GM23338 (cell line): ENCODE data around the gene IGSF5. TPM values are rescaled to one million over a fixed set of nuclear protein-coding genes. Genes with fewer than 3 reads are reported as not detected.

Experiments used
- ATAC-seq: fragments of 200-7000 bp; cut with Tn5 transposase; 3 replicates; pipeline ENCODE4 v1.9.1; 2020
- DNase-seq: peaks from one replicate; pipeline ENCODE4 v3.0.0-alpha.2; 2015; ENCODE audit warnings: low spot score
- H2AFZ ChIP-seq: fragments of 200-600 bp; sonication (generic); 2 replicates; pipeline ENCODE4 v1.8.0; 2016; ENCODE audit warnings: antibody characterized with exemption, mild to moderate bottlenecking, moderate library complexity
- H3F3A ChIP-seq: fragments of 200-600 bp; sonication (generic); replicated peaks from 2 replicates; pipeline ENCODE4 v1.8.0; 2017; ENCODE audit warnings: antibody characterized with exemption, mixed run types, low read depth
- H3K27ac ChIP-seq: fragments of 200-600 bp; sonication (generic); 2 replicates; pipeline ENCODE4 v1.6.1; 2016; ENCODE audit warnings: low read depth
- H3K27me3 ChIP-seq: fragments of 200-600 bp; sonication (generic); 2 replicates; pipeline ENCODE4 v1.8.0; 2016; ENCODE audit warnings: mild to moderate bottlenecking, mixed run types, moderate library complexity; ENCODE audit not compliant: insufficient read depth
- H3K36me3 ChIP-seq: fragments of 200-600 bp; sonication (generic); 2 replicates; pipeline ENCODE4 v1.8.0; 2016; ENCODE audit warnings: mild to moderate bottlenecking; ENCODE audit not compliant: insufficient read depth
- H3K4me1 ChIP-seq: fragments of 200-600 bp; sonication (generic); 2 replicates; pipeline ENCODE4 v1.8.0; 2016; ENCODE audit warnings: mild to moderate bottlenecking, moderate library complexity; ENCODE audit not compliant: insufficient read depth
- H3K4me2 ChIP-seq: fragments of 200-600 bp; sonication (generic); 2 replicates; pipeline ENCODE4 v1.7.1; 2017; ENCODE audit warnings: mixed run types
- H3K4me3 ChIP-seq: fragments of 200-600 bp; sonication (generic); 2 replicates; pipeline ENCODE4 v1.6.1; 2016; ENCODE audit warnings: mixed run types
- H3K79me2 ChIP-seq: fragments of 200-600 bp; sonication (generic); replicated peaks from 2 replicates; pipeline ENCODE4 v1.8.0; 2017; ENCODE audit warnings: mild to moderate bottlenecking; ENCODE audit not compliant: insufficient read depth
- H3K9me2 ChIP-seq: fragments of 200-600 bp; sonication (generic); 2 replicates; pipeline ENCODE4 v1.8.0; 2017; ENCODE audit not compliant: insufficient read depth
- H4K20me1 ChIP-seq: fragments of 200-600 bp; sonication (generic); replicated peaks from 2 replicates; pipeline ENCODE4 v1.8.0; 2017; ENCODE audit warnings: mild to moderate bottlenecking; ENCODE audit not compliant: insufficient read depth
- H3K27ac Mint-ChIP-seq: 2 replicates; pipeline ENCODE4 v1.8.0; 2020; ENCODE audit warnings: inconsistent platforms, mild to moderate bottlenecking, moderate library complexity, mixed read lengths
- H3K27me3 Mint-ChIP-seq: 3 replicates; pipeline ENCODE4 v1.8.0; 2022; ENCODE audit warnings: low read depth, mild to moderate bottlenecking, moderate library complexity, mixed read lengths, inconsistent platforms; ENCODE audit not compliant: insufficient read depth, poor library complexity
- H3K36me3 Mint-ChIP-seq: 3 replicates; pipeline ENCODE4 v1.8.0; 2021; ENCODE audit warnings: low read depth, mild to moderate bottlenecking, inconsistent platforms, moderate library complexity, mixed read lengths
- H3K4me1 Mint-ChIP-seq: 3 replicates; pipeline ENCODE4 v1.8.0; 2020; ENCODE audit warnings: mild to moderate bottlenecking, inconsistent platforms, mixed read lengths
- H3K4me3 Mint-ChIP-seq: 3 replicates; pipeline ENCODE4 v1.8.0; 2021; ENCODE audit warnings: moderate library complexity, mild to moderate bottlenecking, inconsistent platforms, mixed read lengths
- H3K9me3 Mint-ChIP-seq: 3 replicates; pipeline ENCODE4 v1.8.0; 2020; ENCODE audit warnings: moderate library complexity, mild to moderate bottlenecking, inconsistent platforms, mixed read lengths
- JUNB ChIP-seq: IDR thresholded peaks from one replicate; pipeline ENCODE4 v1.6.1; 2016; ENCODE audit warnings: antibody characterized with exemption; ENCODE audit not compliant: unreplicated experiment
- NANOG ChIP-seq: IDR thresholded peaks from 2 replicates; pipeline ENCODE4 v1.6.1; 2016; ENCODE audit warnings: antibody characterized with exemption, borderline replicate concordance
- STAT1 ChIP-seq: IDR thresholded peaks from one replicate; pipeline ENCODE4 v1.6.1; 2016; ENCODE audit warnings: antibody characterized with exemption; ENCODE audit not compliant: unreplicated experiment
- ZNF331 ChIP-seq: fragments of 250-450 bp; sonication (Bioruptor Pico); IDR thresholded peaks from 2 replicates; pipeline ENCODE4 v1.5.0; 2020; ENCODE audit warnings: low read depth, mild to moderate bottlenecking, moderate library complexity
- polyA plus RNA-seq: library from polyadenylated mRNA; unstranded; fragments of >200 nt; fragmentation: Nextera tagmentation; extraction: Ambion mirVana; gene quantifications from 2 replicates; pipeline ENCODE4 v1.2.1, GENCODE V29; 2016
- total RNA-seq: library from RNA; depleted of rRNA; stranded (reverse); fragments of >200 nt; shearing (Covaris generic); gene quantifications from 2 replicates; pipeline ENCODE4 v1.2.3, GENCODE V29; 2014
- TF ChIP-seq, protein P1 (sequence below): IDR thresholded peaks from one replicate; pipeline ENCODE4 v1.6.1; 2018; ENCODE audit warnings: antibody characterized with exemption; ENCODE audit not compliant: unreplicated experiment
- TF ChIP-seq, protein P2 (sequence below): IDR thresholded peaks from 2 replicates; pipeline ENCODE4 v1.6.1; 2016; ENCODE audit warnings: antibody characterized with exemption
- TF ChIP-seq, protein P3 (sequence below), 2 experiments: fragments of 200-600 bp in 1 of 2; sonication (generic) in 1 of 2; conservative IDR thresholded peaks; 2 replicates each; pipeline versions ENCODE4 v1.5.1 to v1.6.1; 2016 to 2017; ENCODE audit warnings: antibody characterized with exemption in 2 of 2, low read depth in 2 of 2, mild to moderate bottlenecking in 2 of 2, moderate library complexity in 1 of 2

IGSF5 gene
- total and polyA plus RNA-seq, 2 experiments from 2014 or later = 4.4 to 10.1 TPM

DNA sequence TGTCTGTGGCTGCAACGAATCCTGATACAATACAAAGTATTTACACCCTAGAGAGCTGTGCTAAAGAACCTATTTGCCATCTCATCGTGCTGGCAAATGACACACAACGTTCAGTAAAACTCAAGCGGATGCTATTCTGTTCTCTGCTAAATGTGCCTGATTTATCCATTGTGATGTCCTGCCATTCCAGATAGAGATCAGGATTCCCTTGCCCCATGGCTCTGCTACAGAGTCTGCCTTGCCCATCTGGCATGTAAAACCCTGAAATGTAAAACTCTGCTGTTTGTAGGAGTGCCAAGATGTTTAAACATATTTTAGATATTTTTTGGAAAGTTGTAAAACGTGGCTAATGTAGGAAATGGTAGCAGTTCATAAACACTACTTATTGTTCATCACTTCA lies 20.0 kb upstream of the IGSF5 start (continued):
- TF ChIP-seq, protein P1, sequence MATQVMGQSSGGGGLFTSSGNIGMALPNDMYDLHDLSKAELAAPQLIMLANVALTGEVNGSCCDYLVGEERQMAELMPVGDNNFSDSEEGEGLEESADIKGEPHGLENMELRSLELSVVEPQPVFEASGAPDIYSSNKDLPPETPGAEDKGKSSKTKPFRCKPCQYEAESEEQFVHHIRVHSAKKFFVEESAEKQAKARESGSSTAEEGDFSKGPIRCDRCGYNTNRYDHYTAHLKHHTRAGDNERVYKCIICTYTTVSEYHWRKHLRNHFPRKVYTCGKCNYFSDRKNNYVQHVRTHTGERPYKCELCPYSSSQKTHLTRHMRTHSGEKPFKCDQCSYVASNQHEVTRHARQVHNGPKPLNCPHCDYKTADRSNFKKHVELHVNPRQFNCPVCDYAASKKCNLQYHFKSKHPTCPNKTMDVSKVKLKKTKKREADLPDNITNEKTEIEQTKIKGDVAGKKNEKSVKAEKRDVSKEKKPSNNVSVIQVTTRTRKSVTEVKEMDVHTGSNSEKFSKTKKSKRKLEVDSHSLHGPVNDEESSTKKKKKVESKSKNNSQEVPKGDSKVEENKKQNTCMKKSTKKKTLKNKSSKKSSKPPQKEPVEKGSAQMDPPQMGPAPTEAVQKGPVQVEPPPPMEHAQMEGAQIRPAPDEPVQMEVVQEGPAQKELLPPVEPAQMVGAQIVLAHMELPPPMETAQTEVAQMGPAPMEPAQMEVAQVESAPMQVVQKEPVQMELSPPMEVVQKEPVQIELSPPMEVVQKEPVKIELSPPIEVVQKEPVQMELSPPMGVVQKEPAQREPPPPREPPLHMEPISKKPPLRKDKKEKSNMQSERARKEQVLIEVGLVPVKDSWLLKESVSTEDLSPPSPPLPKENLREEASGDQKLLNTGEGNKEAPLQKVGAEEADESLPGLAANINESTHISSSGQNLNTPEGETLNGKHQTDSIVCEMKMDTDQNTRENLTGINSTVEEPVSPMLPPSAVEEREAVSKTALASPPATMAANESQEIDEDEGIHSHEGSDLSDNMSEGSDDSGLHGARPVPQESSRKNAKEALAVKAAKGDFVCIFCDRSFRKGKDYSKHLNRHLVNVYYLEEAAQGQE = no peak
- TF ChIP-seq ZNF331 (no peak), NANOG (no peak), JUNB (no peak)
- TF ChIP-seq, protein P2, sequence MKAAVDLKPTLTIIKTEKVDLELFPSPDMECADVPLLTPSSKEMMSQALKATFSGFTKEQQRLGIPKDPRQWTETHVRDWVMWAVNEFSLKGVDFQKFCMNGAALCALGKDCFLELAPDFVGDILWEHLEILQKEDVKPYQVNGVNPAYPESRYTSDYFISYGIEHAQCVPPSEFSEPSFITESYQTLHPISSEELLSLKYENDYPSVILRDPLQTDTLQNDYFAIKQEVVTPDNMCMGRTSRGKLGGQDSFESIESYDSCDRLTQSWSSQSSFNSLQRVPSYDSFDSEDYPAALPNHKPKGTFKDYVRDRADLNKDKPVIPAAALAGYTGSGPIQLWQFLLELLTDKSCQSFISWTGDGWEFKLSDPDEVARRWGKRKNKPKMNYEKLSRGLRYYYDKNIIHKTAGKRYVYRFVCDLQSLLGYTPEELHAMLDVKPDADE = no peak

DNA sequence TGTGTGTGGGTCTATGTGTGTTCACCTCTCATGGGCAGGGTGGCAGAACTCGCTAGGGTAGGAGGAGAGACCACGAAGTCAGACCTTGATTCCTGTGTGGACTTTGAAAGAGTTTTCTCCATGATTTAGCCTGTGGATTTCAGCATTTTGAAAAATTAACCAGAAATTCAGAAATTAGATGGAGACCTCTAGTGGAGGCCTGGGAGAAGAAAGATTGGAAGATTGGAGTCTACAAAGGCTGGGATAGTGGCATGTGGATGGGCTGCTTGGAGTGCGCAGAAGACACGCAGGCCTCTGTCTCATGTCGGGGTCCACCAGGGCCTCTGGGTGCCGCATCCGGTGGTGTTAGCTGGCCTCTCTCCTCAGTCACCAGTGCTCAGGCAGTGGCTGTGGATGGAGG lies 18.9 kb upstream of the IGSF5 start:
- Mint-ChIP-seq H3K9me3 (peaks cover 19% of the 10 kb centered on the region), H3K36me3 (peaks cover 59% of the 10 kb centered on the region), H3K27me3 (no peaks in the 10 kb centered on the region), H3K27ac (no peak overlapping the region), H3K4me1 (peaks cover 8% of the 10 kb centered on the region), H3K4me3 (no peak overlapping the region)
- Histone ChIP-seq H3K4me3 (no peak overlapping the region), H3K36me3 (peaks cover 13% of the 10 kb centered on the region; the same call in 1 of the 2 replicates), H3F3A (no peaks in the 10 kb centered on the region), H3K4me1 (no peaks in the 10 kb centered on the region; the same call in 1 of the 2 replicates), H2AFZ (no peak overlapping the region), H4K20me1 (no peaks in the 10 kb centered on the region), H3K27me3 (no peaks in the 10 kb centered on the region), H3K9me2 (no peaks in the 10 kb centered on the region), H3K4me2 (no peak overlapping the region), H3K79me2 (0 out of 2 replicates have a peak, but pooled peaks cover 3% of the 10 kb centered on the region), H3K27ac (no peak overlapping the region)
- no peak for TF ChIP-seq STAT1
- TF ChIP-seq, protein P3, sequence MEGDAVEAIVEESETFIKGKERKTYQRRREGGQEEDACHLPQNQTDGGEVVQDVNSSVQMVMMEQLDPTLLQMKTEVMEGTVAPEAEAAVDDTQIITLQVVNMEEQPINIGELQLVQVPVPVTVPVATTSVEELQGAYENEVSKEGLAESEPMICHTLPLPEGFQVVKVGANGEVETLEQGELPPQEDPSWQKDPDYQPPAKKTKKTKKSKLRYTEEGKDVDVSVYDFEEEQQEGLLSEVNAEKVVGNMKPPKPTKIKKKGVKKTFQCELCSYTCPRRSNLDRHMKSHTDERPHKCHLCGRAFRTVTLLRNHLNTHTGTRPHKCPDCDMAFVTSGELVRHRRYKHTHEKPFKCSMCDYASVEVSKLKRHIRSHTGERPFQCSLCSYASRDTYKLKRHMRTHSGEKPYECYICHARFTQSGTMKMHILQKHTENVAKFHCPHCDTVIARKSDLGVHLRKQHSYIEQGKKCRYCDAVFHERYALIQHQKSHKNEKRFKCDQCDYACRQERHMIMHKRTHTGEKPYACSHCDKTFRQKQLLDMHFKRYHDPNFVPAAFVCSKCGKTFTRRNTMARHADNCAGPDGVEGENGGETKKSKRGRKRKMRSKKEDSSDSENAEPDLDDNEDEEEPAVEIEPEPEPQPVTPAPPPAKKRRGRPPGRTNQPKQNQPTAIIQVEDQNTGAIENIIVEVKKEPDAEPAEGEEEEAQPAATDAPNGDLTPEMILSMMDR (conservative IDR thresholded peaks at IDR 0.05; ENCODE audit: low read depth in 2 of 2) = peak in 1 of 2 experiments; percentile 39; a peak in 3 of 4 replicates
- no peak for TF ChIP-seq JUNB
- ATAC-seq (no peak), DNase-seq (peak; percentile 10)
